ENCODE results near the gene RRAGC.
"Not testable (repeated sequence)": the region's sequence is repeated elsewhere in the genome, so short reads cannot be mapped to it uniquely, and the experiment has no call there.

The RRAGC gene

GRCh38 chr1:38817267-38818174, 42.1 kb downstream of the RRAGC start:
- H3K4me3 ChIP-seq (ENCODE audit: low read depth, low read length) = no peak overlapping the region
- no peak for TF ChIP-seq CTCF (IDR thresholded peaks at IDR 0.05; ENCODE audit: borderline replicate concordance, insufficient read depth, low read depth, low read length)

- no peak for TF ChIP-seq CTCF (IDR thresholded peaks at IDR 0.05; ENCODE audit: borderline replicate concordance, insufficient read depth, low read depth, low read length)
Measured at GRCh38 chr1:38815903-38816627, 43.5 kb downstream of the RRAGC start.

GRCh38 chr1:38814984-38815464, 44.5 kb downstream of the RRAGC start:
- no peak overlapping the region for H3K4me3 ChIP-seq (ENCODE audit: low read depth, low read length)
- no peak for TF ChIP-seq CTCF (IDR thresholded peaks at IDR 0.05; ENCODE audit: borderline replicate concordance, insufficient read depth, low read depth, low read length)

More at GRCh38 chr1:38815903-38816627, 43.5 kb downstream of the RRAGC start:
- no peak overlapping the region for H3K4me3 ChIP-seq (ENCODE audit: low read depth, low read length)

- TF ChIP-seq CTCF (IDR thresholded peaks at IDR 0.05; ENCODE audit: borderline replicate concordance, insufficient read depth, low read depth, low read length) = no peak
Measured at GRCh38 chr1:38814444-38814983, 45.1 kb downstream of the RRAGC start.

GRCh38 chr1:38812981-38813380, 46.6 kb downstream of the RRAGC start:
- no peak for TF ChIP-seq CTCF (IDR thresholded peaks at IDR 0.05; ENCODE audit: borderline replicate concordance, insufficient read depth, low read depth, low read length)
- no peak overlapping the region for H3K4me3 ChIP-seq (ENCODE audit: low read depth, low read length)

More at GRCh38 chr1:38814444-38814983, 45.1 kb downstream of the RRAGC start:
- no peak overlapping the region for H3K4me3 ChIP-seq (ENCODE audit: low read depth, low read length)

GRCh38 chr1:38811466-38811865, 48.1 kb downstream of the RRAGC start:
- not testable (repeated sequence) for H3K4me3 ChIP-seq (ENCODE audit: low read depth, low read length)

GRCh38 chr1:38806090-38806489, 53.5 kb downstream of the RRAGC start:
- no peak for TF ChIP-seq CTCF (IDR thresholded peaks at IDR 0.05; ENCODE audit: borderline replicate concordance, insufficient read depth, low read depth, low read length)
- no peak overlapping the region for H3K4me3 ChIP-seq (ENCODE audit: low read depth, low read length)
